Uterus (tissue), 4 donors: ENCODE data around the gene HNRNPK. TPM values are rescaled to one million over a fixed set of nuclear protein-coding genes. Genes with fewer than 3 reads are reported as not detected.

Experiments
- DNase-seq, 2 donors: peaks; one replicate each; pipeline ENCODE4 v3.0.0-alpha.2; 2019 to 2020
- H3K27ac ChIP-seq, 2 donors: fragments of 200-600 bp; sonication (generic); 1 replicate in 1 of 2; 2 replicates in 1 of 2; pipeline ENCODE4 v1.5.1; 2016 to 2018
- H3K27me3 ChIP-seq, 2 donors: fragments of 200-600 bp; sonication (generic); one replicate each; pipeline ENCODE4 v1.5.1; 2018 to 2019; ENCODE audit warnings: control low read depth in 1 of 2
- H3K36me3 ChIP-seq, 2 donors: fragments of 200-600 bp; sonication (generic); one replicate each; pipeline ENCODE4 v1.5.1; 2019; ENCODE audit warnings: control low read depth in 1 of 2
- H3K4me1 ChIP-seq, 2 donors: fragments of 200-600 bp; sonication (generic); one replicate each; pipeline ENCODE4 v1.5.1; 2018 to 2019; ENCODE audit warnings: control low read depth in 1 of 2
- H3K4me3 ChIP-seq, 2 donors: fragments of 200-600 bp; sonication (generic); 1 replicate in 1 of 2; 2 replicates in 1 of 2; pipeline ENCODE4 v1.5.1; 2018 to 2019; ENCODE audit warnings: mild to moderate bottlenecking in 1 of 2
- H3K9me3 ChIP-seq, 2 donors: fragments of 200-600 bp; sonication (generic); one replicate each; pipeline ENCODE4 v1.5.1; 2019; ENCODE audit warnings: control low read depth in 1 of 2
- POLR2A ChIP-seq, 2 donors: fragments of 450-650 bp; IDR thresholded peaks; one replicate each; pipeline ENCODE4 v1.6.1; 2016; ENCODE audit warnings: antibody characterized with exemption in 2 of 2, mild to moderate bottlenecking in 1 of 2, moderate library complexity in 1 of 2
- intact Hi-C: fragments of 100-400 bp; cut with DNase I; formaldehyde crosslinking; loops from one replicate; pipeline ENCODE4 v1.15.1; 2023; ENCODE audit warnings: low total_unique reads
- total RNA-seq, 4 donors: library from RNA; depleted of rRNA in 3 of 4; stranded (reverse); fragments of >200 nt in 3 of 4; gene quantifications; one replicate each; pipeline versions ENCODE4 v1.1.0 to v1.2.4, GENCODE V29; 2014 to 2023
- TF ChIP-seq, protein P1 (sequence below), 4 experiments: fragments of 200-600 bp in 2 of 4; fragments of 450-650 bp in 2 of 4; sonication (generic) in 2 of 4; IDR thresholded peaks; one replicate each; pipeline ENCODE4 v1.5.1; 2016 to 2019; ENCODE audit warnings: antibody characterized with exemption in 4 of 4, mild to moderate bottlenecking in 2 of 4, moderate library complexity in 1 of 4
- donor health status: DM: yes; HTN: yes; CAD: no.

HNRNPK gene
- total RNA-seq, 4 donors from 2014 or later, result 205 to 785 (median 450) TPM

DNA sequence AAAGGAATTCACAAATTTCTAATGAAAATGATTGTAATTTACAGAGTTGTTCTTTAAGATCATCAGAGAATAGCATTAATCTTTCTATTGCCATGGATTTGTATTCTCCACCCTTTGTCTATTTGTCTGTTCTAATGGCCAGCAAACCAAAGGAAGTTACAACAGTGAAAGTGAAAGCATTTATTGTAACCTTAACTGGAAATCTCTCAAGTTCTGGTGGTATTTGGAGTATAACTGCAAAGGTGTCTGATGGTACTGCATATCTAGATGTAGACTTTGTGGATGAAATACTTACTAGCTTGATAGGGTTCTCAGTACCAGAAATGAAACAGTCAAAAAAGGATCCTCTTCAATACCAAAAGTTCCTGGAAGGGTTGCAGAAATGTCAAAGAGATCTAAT lies 22.3 kb upstream of the HNRNPK start:
- no peaks in the 10 kb centered on the region for H3K27me3 ChIP-seq

GRCh38 chr9:84001621-84002020 lies 21.6 kb upstream of the HNRNPK start:
- no peaks in the 10 kb centered on the region for H3K9me3 ChIP-seq
- no peak overlapping the region for H3K4me3 ChIP-seq
- no peak for DNase-seq
- H3K27ac ChIP-seq, result no peak overlapping the region
- no peaks in the 10 kb centered on the region for H3K4me1 ChIP-seq
- TF ChIP-seq, protein P1, sequence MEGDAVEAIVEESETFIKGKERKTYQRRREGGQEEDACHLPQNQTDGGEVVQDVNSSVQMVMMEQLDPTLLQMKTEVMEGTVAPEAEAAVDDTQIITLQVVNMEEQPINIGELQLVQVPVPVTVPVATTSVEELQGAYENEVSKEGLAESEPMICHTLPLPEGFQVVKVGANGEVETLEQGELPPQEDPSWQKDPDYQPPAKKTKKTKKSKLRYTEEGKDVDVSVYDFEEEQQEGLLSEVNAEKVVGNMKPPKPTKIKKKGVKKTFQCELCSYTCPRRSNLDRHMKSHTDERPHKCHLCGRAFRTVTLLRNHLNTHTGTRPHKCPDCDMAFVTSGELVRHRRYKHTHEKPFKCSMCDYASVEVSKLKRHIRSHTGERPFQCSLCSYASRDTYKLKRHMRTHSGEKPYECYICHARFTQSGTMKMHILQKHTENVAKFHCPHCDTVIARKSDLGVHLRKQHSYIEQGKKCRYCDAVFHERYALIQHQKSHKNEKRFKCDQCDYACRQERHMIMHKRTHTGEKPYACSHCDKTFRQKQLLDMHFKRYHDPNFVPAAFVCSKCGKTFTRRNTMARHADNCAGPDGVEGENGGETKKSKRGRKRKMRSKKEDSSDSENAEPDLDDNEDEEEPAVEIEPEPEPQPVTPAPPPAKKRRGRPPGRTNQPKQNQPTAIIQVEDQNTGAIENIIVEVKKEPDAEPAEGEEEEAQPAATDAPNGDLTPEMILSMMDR (IDR thresholded peaks at IDR 0.05), result no peak
- no peak for TF ChIP-seq POLR2A (IDR thresholded peaks at IDR 0.05)
- no peaks in the 10 kb centered on the region for H3K36me3 ChIP-seq
- H3K27me3 ChIP-seq, result no peaks in the 10 kb centered on the region
- intact Hi-C loops, result no loop called here

More for the DNA sequence above, 22.3 kb upstream of the HNRNPK start:
- no peaks in the 10 kb centered on the region for H3K4me1 ChIP-seq
- intact Hi-C loops, result no loop called here
- DNase-seq, result no peak
- no peak for TF ChIP-seq POLR2A (IDR thresholded peaks at IDR 0.05)
- TF ChIP-seq, protein P1 (IDR thresholded peaks at IDR 0.05), result no peak
- no peaks in the 10 kb centered on the region for H3K9me3 ChIP-seq
- no peaks in the 10 kb centered on the region for H3K36me3 ChIP-seq
- H3K27ac ChIP-seq, result no peak overlapping the region
- H3K4me3 ChIP-seq, result no peak overlapping the region

DNA sequence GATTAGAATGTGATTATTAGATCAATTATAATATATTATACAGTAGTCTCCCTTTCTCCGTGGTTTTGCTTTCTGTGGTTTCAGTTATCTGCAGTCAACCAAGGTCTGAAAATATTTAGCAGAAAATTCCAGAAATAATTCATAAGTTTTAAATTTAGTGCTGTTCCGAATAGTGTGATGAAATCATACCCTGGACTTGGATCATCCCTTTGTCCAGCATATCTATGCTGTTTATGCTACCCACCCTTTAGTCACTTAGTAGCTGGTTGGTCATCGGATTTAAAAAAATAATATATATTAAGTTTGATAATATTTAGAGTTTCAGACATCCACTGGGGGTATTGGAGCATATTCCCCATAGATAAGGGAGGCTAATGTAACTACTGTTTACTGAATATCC lies 20.2 kb upstream of the HNRNPK start:
- H3K36me3 ChIP-seq, result no peaks in the 10 kb centered on the region
- no peaks in the 10 kb centered on the region for H3K9me3 ChIP-seq
- DNase-seq, result no peak
- H3K4me3 ChIP-seq, result no peak overlapping the region
- no peak for TF ChIP-seq POLR2A (IDR thresholded peaks at IDR 0.05)
- TF ChIP-seq, protein P1 (IDR thresholded peaks at IDR 0.05), result no peak
- H3K4me1 ChIP-seq, result no peaks in the 10 kb centered on the region
- intact Hi-C loops, result no loop called here
- H3K27ac ChIP-seq, result no peak overlapping the region
- no peaks in the 10 kb centered on the region for H3K27me3 ChIP-seq

DNA sequence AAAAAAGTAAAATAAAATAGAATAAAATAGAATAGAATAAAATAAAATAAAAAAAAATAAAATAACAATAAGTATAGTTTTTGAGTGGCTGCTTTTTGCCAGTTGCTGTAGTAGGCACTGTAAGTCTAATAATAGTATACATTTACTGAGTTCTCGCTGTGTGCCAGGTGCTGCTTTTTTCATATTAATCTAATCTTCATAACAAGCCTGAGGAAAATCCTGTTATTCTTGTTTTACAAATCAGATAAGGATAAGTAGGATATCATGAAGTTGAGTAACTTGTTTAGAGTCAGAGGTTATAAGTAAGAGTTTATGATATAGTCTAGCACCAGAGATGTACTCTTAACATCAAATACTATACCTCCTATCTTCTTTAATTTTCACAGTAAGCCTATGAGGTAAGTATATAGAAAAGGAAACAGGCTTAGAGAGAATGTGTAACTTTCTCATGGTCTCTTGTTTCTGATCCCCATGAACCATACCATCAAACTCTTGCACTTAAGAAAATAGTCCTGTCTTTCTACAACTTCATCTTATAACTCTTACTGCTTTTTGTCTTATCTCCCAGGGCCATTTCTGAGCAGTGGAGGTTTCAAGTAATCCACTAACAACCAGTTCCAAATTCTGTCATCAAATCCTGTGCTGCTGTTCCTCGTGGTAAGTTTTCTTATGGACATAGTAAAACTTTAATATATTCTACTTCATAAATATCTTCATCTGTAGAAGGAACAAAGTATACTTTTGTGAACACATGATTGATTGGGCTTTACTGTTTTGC lies 19.3 kb upstream of the HNRNPK start:
- Histone ChIP-seq H3K4me1 (no peaks in the 10 kb centered on the region), H3K36me3 (no peaks in the 10 kb centered on the region), H3K27ac (no peak overlapping the region), H3K27me3 (no peaks in the 10 kb centered on the region), H3K9me3 (no peaks in the 10 kb centered on the region), H3K4me3 (no peak overlapping the region)
- no peak for DNase-seq
- TF ChIP-seq, protein P1 (IDR thresholded peaks at IDR 0.05), result no peak
- TF ChIP-seq POLR2A (IDR thresholded peaks at IDR 0.05), result no peak
- intact Hi-C loops, result no loop called here

- H3K27ac ChIP-seq, result no peak overlapping the region
- TF ChIP-seq, protein P1 (IDR thresholded peaks at IDR 0.05), result no peak
- TF ChIP-seq POLR2A (IDR thresholded peaks at IDR 0.05), result no peak
- no peak overlapping the region for H3K4me3 ChIP-seq
- H3K4me1 ChIP-seq, result no peaks in the 10 kb centered on the region
- DNase-seq, result no peak
- no peaks in the 10 kb centered on the region for H3K36me3 ChIP-seq
- no peaks in the 10 kb centered on the region for H3K9me3 ChIP-seq
- no peaks in the 10 kb centered on the region for H3K27me3 ChIP-seq
- intact Hi-C loops, result no loop called here
Observed at GRCh38 chr9:83996126-83996525, 16.1 kb upstream of the HNRNPK start.
